HG03060 (cell line): ENCODE data around the gene MINDY4.
A peak's percentile ranks its signal among the peaks of the same experiment; 100 is the strongest.

ENCODE experiments used
- ATAC-seq: cut with Tn5 transposase; IDR thresholded peaks from one replicate; pipeline ENCODE4 v1.9.1; 2021; ENCODE audit warnings: low read depth, moderate number of reproducible peaks; ENCODE audit not compliant: unreplicated experiment

Gene MINDY4

GRCh38 chr7:30937416-30937815 is 166.2 kb downstream of the MINDY4 start:
- no peak for ATAC-seq

- ATAC-seq = peak; percentile 65
Observed at GRCh38 chr7:30938435-30939316, 167.5 kb downstream of the MINDY4 start.

GRCh38 chr7:30941582-30942323 is 170.5 kb downstream of the MINDY4 start:
- no peak for ATAC-seq
